ENCODE results near the gene H2AZ1. TPM values are rescaled to one million over a fixed set of nuclear protein-coding genes. Genes with fewer than 3 reads are reported as not detected.

Gene H2AZ1
- total and polyA plus RNA-seq, 8 donors: 151 to 597 (median 386) TPM

- DNase-seq (no peak), ATAC-seq (no peak)
- Histone ChIP-seq H3K9me3 (peaks cover 0 to 3% of the 10 kb centered on the region in 2 donors), H3K36me3 (peaks cover 0 to 68% of the 10 kb centered on the region in 2 donors), H3K27ac (no peak overlapping the region), H3K4me1 (no peaks in the 10 kb centered on the region), H3K27me3 (no peaks in the 10 kb centered on the region), H3K4me3 (no peak overlapping the region)
- intact Hi-C loops (cut with DNase I): no loop called here
- TF ChIP-seq CTCF (IDR thresholded peaks at IDR 0.05): no peak
These were observed 32.5 kb downstream of the H2AZ1 start for GRCh38 chr4:99917575-99917974.

GRCh38 chr4:99915449-99915848 is 34.6 kb downstream of the H2AZ1 start:
- no peak overlapping the region for H3K27ac ChIP-seq
- peaks cover 0 to 53% of the 10 kb centered on the region in 2 donors for H3K36me3 ChIP-seq
- H3K9me3 ChIP-seq: peaks cover 0 to 3% of the 10 kb centered on the region in 2 donors
- no peak for TF ChIP-seq CTCF (IDR thresholded peaks at IDR 0.05)
- ATAC-seq (no peak), DNase-seq (no peak)
- intact Hi-C loops (cut with DNase I): no loop called here
- no peak overlapping the region for H3K4me3 ChIP-seq
- no peaks in the 10 kb centered on the region for H3K4me1 ChIP-seq
- no peaks in the 10 kb centered on the region for H3K27me3 ChIP-seq

Other genes with a start within 250 kb of the H2AZ1 start
- gene DAPP1, start 133.4 kb downstream of the H2AZ1 start, total RNA-seq: 10 to 100 TPM in 1 of 2 donors, 1 to 10 TPM in 1; 4.1 to 11.9 TPM
- 1 to 10 TPM; 1.5 to 3.9 (median 2.8) TPM for gene DAPP1, start 133.4 kb downstream of the H2AZ1 start, polyA plus RNA-seq (ENCODE audit: insufficient read length in 6 of 6)
- gene LAMTOR3, start 55.8 kb downstream of the H2AZ1 start, total RNA-seq: 10 to 100 TPM; 41.9 to 47.4 TPM
- gene LAMTOR3, start 55.8 kb downstream of the H2AZ1 start, polyA plus RNA-seq (ENCODE audit: insufficient read length in 6 of 6): 10 to 100 TPM; 64.8 to 79.6 (median 72.9) TPM
- 10 to 100 TPM; 44.7 to 60.3 TPM for gene DNAJB14, start 3.7 kb downstream of the H2AZ1 start, total RNA-seq
- gene DNAJB14, start 3.7 kb downstream of the H2AZ1 start, polyA plus RNA-seq (ENCODE audit: insufficient read length in 6 of 6): 10 to 100 TPM; 45.5 to 53.0 (median 50.5) TPM
- gene DDIT4L, start 240.2 kb upstream of the H2AZ1 start, total RNA-seq: under 1 TPM; 0.52 to 0.55 TPM
- gene DDIT4L, start 240.2 kb upstream of the H2AZ1 start, polyA plus RNA-seq (ENCODE audit: insufficient read length in 6 of 6): 1 to 10 TPM in 5 of 6 donors, under 1 TPM in 1; 0.69 to 1.5 (median 1.2) TPM